Astrocyte (in vitro differentiated cells and primary cell): ENCODE results near the gene NAA60. TPM values are rescaled to one million over a fixed set of nuclear protein-coding genes. Genes with fewer than 3 reads are reported as not detected.

Source experiments
- DNase-seq: peaks from one replicate; pipeline ENCODE4 v3.0.0-alpha.2; 2010; ENCODE audit warnings: low read depth
- FAIRE-seq: peaks from 2 replicates; lab custom pipeline; 2011; peaks lifted over from hg19 to GRCh38; lab: Jason Lieb, UNC
- H2AFZ ChIP-seq: 2 replicates; pipeline ENCODE4 v1.6.0; 2012; ENCODE audit warnings: low read depth, low read length, inconsistent platforms
- H3K27ac ChIP-seq: 2 replicates; pipeline ENCODE4 v1.5.1; 2011; ENCODE audit warnings: low read depth, low read length, inconsistent platforms
- H3K27me3 ChIP-seq: 2 replicates; pipeline ENCODE4 v1.6.0; 2011; ENCODE audit warnings: low read length, inconsistent platforms; ENCODE audit not compliant: insufficient read depth
- H3K36me3 ChIP-seq: 2 replicates; pipeline ENCODE4 v1.5.1; 2011; ENCODE audit warnings: low read length, inconsistent platforms; ENCODE audit not compliant: insufficient read depth
- H3K4me1 ChIP-seq: 2 replicates; pipeline ENCODE4 v1.5.1; 2011; ENCODE audit warnings: low read length, inconsistent platforms; ENCODE audit not compliant: insufficient read depth
- H3K4me2 ChIP-seq: 2 replicates; pipeline ENCODE4 v1.6.0; 2012; ENCODE audit warnings: low read length, inconsistent platforms
- H3K4me3 ChIP-seq: 2 replicates; pipeline ENCODE4 v1.5.1; 2011; ENCODE audit warnings: low read depth, mild to moderate bottlenecking, low read length, inconsistent platforms; ENCODE audit not compliant: insufficient read depth
- H3K79me2 ChIP-seq: 2 replicates; pipeline ENCODE4 v1.6.0; 2012; ENCODE audit warnings: mild to moderate bottlenecking, low read length, inconsistent platforms; ENCODE audit not compliant: insufficient read depth
- H3K9ac ChIP-seq: 2 replicates; pipeline ENCODE4 v1.6.0; 2012; ENCODE audit warnings: mild to moderate bottlenecking, low read length, inconsistent platforms
- H3K9me3 ChIP-seq: 2 replicates; pipeline ENCODE4 v1.5.1; 2012; ENCODE audit warnings: low read depth, mild to moderate bottlenecking, low read length, inconsistent platforms; ENCODE audit not compliant: insufficient read depth
- H4K20me1 ChIP-seq: 2 replicates; pipeline ENCODE4 v1.6.0; 2012; ENCODE audit warnings: low read length, inconsistent platforms; ENCODE audit not compliant: insufficient read depth
- H3K27ac Mint-ChIP-seq: one replicate; pipeline ENCODE4 v1.8.0; 2021; ENCODE audit warnings: mild to moderate bottlenecking, mixed read lengths; ENCODE audit not compliant: unreplicated experiment
- H3K27me3 Mint-ChIP-seq: one replicate; pipeline ENCODE4 v1.8.0; 2021; ENCODE audit warnings: low read depth, mixed read lengths; ENCODE audit not compliant: unreplicated experiment
- H3K36me3 Mint-ChIP-seq: one replicate; pipeline ENCODE4 v1.8.0; 2021; ENCODE audit warnings: low read depth, mixed read lengths; ENCODE audit not compliant: unreplicated experiment
- H3K4me1 Mint-ChIP-seq: one replicate; pipeline ENCODE4 v1.8.0; 2021; ENCODE audit warnings: low read depth, mixed read lengths; ENCODE audit not compliant: unreplicated experiment
- H3K4me3 Mint-ChIP-seq: one replicate; pipeline ENCODE4 v1.8.0; 2021; ENCODE audit warnings: mild to moderate bottlenecking, moderate library complexity, mixed read lengths; ENCODE audit not compliant: unreplicated experiment
- H3K9me3 Mint-ChIP-seq: one replicate; pipeline ENCODE4 v1.8.0; 2021; ENCODE audit warnings: mild to moderate bottlenecking, mixed read lengths; ENCODE audit not compliant: unreplicated experiment
- EZH2 ChIP-seq: IDR thresholded peaks from 2 replicates; pipeline ENCODE4 v1.6.1; 2012; ENCODE audit warnings: mild to moderate bottlenecking, low read length, inconsistent platforms; ENCODE audit not compliant: insufficient read depth
- total RNA-seq: library from RNA; stranded (reverse); gene quantifications from 2 replicates; pipeline ENCODE4 v1.2.1, GENCODE V29; 2021
- TF ChIP-seq, protein P1 (sequence below): IDR thresholded peaks from 2 replicates; pipeline ENCODE4 v1.5.1; 2011; ENCODE audit warnings: low read depth, mild to moderate bottlenecking, inconsistent platforms, low read length, moderate library complexity; ENCODE audit not compliant: insufficient read depth

The NAA60 gene
- total RNA-seq, 1 donor from 2014 or later, result 64.9 TPM

DNA sequence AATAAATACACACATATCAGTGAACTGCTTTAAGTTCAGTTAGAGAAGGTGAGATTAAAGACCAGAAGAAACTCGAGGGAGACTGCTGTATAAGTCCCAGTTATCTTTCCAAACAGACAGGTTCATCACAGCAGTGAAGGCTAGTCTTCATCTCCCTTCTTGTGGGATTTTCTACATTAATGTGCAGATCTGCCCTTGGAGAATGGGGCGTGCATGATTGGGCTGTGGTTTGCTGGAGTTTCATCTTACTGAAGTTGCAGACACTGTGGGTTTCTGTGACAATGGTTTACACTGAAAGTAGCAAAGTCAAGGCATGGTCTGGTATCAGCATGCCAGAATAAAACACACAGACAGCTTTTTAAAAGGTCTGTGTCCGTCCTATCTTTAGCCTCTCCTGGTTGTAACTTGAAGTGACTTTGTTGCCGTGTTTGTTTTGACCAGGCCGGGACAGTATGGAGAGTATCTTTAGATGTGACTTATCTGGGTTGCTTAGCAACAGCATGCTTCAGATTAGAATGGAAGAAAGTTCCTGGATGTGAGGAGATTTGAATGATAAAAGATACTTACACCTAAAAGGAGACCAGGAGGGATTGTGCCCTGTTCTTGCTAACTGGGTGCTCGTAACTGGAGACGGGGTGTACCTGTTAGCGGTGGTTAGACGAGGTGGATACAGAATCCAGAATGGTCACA is 16.1 kb downstream of the NAA60 start:
- H3K4me3 ChIP-seq, result peak overlapping the region; percentile 79
- peak overlapping the region; percentile 96 for H3K4me3 Mint-ChIP-seq
- H3K9ac ChIP-seq, result peak overlapping the region; percentile 93
- peaks cover 64% of the 10 kb centered on the region for H3K79me2 ChIP-seq
- H3K36me3 Mint-ChIP-seq, result peaks cover 3% of the 10 kb centered on the region
- H3K4me1 Mint-ChIP-seq, result peaks cover 30% of the 10 kb centered on the region
- H3K27ac ChIP-seq, result no peak overlapping the region
- TF ChIP-seq EZH2, result no peak
- TF ChIP-seq, protein P1, sequence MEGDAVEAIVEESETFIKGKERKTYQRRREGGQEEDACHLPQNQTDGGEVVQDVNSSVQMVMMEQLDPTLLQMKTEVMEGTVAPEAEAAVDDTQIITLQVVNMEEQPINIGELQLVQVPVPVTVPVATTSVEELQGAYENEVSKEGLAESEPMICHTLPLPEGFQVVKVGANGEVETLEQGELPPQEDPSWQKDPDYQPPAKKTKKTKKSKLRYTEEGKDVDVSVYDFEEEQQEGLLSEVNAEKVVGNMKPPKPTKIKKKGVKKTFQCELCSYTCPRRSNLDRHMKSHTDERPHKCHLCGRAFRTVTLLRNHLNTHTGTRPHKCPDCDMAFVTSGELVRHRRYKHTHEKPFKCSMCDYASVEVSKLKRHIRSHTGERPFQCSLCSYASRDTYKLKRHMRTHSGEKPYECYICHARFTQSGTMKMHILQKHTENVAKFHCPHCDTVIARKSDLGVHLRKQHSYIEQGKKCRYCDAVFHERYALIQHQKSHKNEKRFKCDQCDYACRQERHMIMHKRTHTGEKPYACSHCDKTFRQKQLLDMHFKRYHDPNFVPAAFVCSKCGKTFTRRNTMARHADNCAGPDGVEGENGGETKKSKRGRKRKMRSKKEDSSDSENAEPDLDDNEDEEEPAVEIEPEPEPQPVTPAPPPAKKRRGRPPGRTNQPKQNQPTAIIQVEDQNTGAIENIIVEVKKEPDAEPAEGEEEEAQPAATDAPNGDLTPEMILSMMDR, result no peak
- no peaks in the 10 kb centered on the region for H3K27me3 Mint-ChIP-seq
- H3K4me2 ChIP-seq, result peak overlapping the region; percentile 93
- H3K9me3 ChIP-seq, result no peaks in the 10 kb centered on the region
- peak overlapping the region; percentile 94 for H3K27ac Mint-ChIP-seq
- H3K36me3 ChIP-seq, result no peaks in the 10 kb centered on the region
- H3K27me3 ChIP-seq, result no peaks in the 10 kb centered on the region
- peaks cover 59% of the 10 kb centered on the region for H4K20me1 ChIP-seq
- no peaks in the 10 kb centered on the region for H3K9me3 Mint-ChIP-seq
- FAIRE-seq (no peak), DNase-seq (peak; percentile 12)
- peaks cover 24% of the 10 kb centered on the region for H3K4me1 ChIP-seq
- H2AFZ ChIP-seq, result no peak overlapping the region

DNA sequence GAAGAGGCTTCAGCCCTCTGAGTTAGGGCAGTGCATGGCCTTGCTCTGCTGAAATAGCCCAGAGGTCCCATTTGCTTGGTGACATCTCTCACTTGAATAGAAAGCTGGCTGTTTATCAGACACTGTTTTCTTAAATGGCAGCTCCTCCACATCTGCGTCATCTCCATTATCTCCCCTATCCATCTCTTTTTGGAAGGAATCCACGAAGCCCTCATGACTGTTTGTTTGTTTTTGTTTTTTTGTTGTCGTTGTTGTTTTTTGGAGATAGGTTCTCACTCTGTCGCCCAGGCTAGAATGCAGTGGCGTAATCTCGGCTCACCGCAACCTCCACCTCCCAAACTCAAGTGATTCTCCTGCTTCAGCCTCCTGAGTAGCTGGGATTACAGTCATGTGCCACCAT is 16.6 kb downstream of the NAA60 start:
- Histone ChIP-seq H3K9ac (peak overlapping the region; percentile 93), H3K36me3 (no peaks in the 10 kb centered on the region), H4K20me1 (peaks cover 64% of the 10 kb centered on the region), H3K79me2 (peaks cover 69% of the 10 kb centered on the region), H3K9me3 (no peaks in the 10 kb centered on the region), H3K4me2 (peak overlapping the region; percentile 93), H3K4me1 (peaks cover 24% of the 10 kb centered on the region), H2AFZ (no peak overlapping the region), H3K27me3 (no peaks in the 10 kb centered on the region), H3K27ac (no peak overlapping the region), H3K4me3 (peak overlapping the region; percentile 79)
- no peak for FAIRE-seq
- TF ChIP-seq, protein P1, result no peak
- TF ChIP-seq EZH2, result no peak
- Mint-ChIP-seq H3K27ac (no peak overlapping the region), H3K4me1 (peaks cover 33% of the 10 kb centered on the region), H3K36me3 (peaks cover 3% of the 10 kb centered on the region), H3K9me3 (no peaks in the 10 kb centered on the region), H3K27me3 (no peaks in the 10 kb centered on the region), H3K4me3 (peak overlapping the region; percentile 96)
- DNase-seq, result no peak

DNA sequence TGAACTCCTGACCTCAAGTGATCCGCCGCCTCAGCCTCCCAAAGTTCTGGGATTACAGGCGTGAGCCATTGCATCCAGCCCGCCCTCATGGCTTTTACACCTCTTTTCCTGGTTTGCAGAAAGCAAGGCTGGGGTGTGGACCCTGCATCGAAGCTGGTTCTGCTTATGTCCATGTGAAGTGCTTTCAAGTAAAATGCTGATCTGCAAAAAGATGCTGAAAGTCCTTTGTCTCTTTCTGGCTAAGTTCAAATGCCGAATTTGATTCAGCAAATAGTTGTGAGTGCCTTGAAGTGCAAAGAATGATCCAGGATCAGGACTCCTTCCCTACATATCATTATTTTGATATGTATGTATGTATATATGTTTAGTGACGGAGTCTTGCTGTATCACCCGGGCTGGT is 17.1 kb downstream of the NAA60 start:
- H3K9me3 ChIP-seq, result no peaks in the 10 kb centered on the region
- no peak overlapping the region for H3K27ac ChIP-seq
- H3K4me1 ChIP-seq, result peaks cover 24% of the 10 kb centered on the region
- FAIRE-seq (no peak), DNase-seq (no peak)
- Mint-ChIP-seq H3K36me3 (peaks cover 3% of the 10 kb centered on the region), H3K9me3 (no peaks in the 10 kb centered on the region), H3K27me3 (no peaks in the 10 kb centered on the region), H3K4me1 (peaks cover 38% of the 10 kb centered on the region), H3K4me3 (peak overlapping the region; percentile 68), H3K27ac (no peak overlapping the region)
- TF ChIP-seq, protein P1, result no peak
- no peak for TF ChIP-seq EZH2
- H3K27me3 ChIP-seq, result no peaks in the 10 kb centered on the region
- peaks cover 69% of the 10 kb centered on the region for H4K20me1 ChIP-seq
- no peak overlapping the region for H2AFZ ChIP-seq
- H3K79me2 ChIP-seq, result peaks cover 74% of the 10 kb centered on the region
- H3K4me3 ChIP-seq, result no peak overlapping the region
- H3K4me2 ChIP-seq, result no peak overlapping the region
- H3K36me3 ChIP-seq, result no peaks in the 10 kb centered on the region
- no peak overlapping the region for H3K9ac ChIP-seq
